Astrocyte of the cerebellum (primary cell): ENCODE data around the gene DUSP8.
"Not testable (repeated sequence)": the region's sequence is repeated elsewhere in the genome, so short reads cannot be mapped to it uniquely, and the experiment has no call there.

Experiments
- DNase-seq: peaks from one replicate; pipeline ENCODE4 v3.0.0-alpha.2; 2011; ENCODE audit warnings: low read depth
- H3K4me3 ChIP-seq: 2 replicates; pipeline ENCODE4 v1.5.1; 2011; ENCODE audit warnings: mild to moderate bottlenecking, low read depth, low read length, moderate library complexity
- in situ Hi-C: cut with HindIII; loops from 2 replicates; pipeline ENCODE4 v1.10.0; 2017; ENCODE audit warnings: low sequenced_read_pairs
- TF ChIP-seq, protein P1 (sequence below): IDR thresholded peaks from 2 replicates; pipeline ENCODE4 v1.5.1; 2012; ENCODE audit warnings: low read length, low read depth, moderate library complexity, mild to moderate bottlenecking; ENCODE audit errors: missing control alignments

The DUSP8 gene

GRCh38 chr11:1513326-1514296 is 58.5 kb downstream of the DUSP8 start:
- in situ Hi-C loops, result no loop called here
- DNase-seq, result no peak
- no peak overlapping the region for H3K4me3 ChIP-seq
- TF ChIP-seq, protein P1, sequence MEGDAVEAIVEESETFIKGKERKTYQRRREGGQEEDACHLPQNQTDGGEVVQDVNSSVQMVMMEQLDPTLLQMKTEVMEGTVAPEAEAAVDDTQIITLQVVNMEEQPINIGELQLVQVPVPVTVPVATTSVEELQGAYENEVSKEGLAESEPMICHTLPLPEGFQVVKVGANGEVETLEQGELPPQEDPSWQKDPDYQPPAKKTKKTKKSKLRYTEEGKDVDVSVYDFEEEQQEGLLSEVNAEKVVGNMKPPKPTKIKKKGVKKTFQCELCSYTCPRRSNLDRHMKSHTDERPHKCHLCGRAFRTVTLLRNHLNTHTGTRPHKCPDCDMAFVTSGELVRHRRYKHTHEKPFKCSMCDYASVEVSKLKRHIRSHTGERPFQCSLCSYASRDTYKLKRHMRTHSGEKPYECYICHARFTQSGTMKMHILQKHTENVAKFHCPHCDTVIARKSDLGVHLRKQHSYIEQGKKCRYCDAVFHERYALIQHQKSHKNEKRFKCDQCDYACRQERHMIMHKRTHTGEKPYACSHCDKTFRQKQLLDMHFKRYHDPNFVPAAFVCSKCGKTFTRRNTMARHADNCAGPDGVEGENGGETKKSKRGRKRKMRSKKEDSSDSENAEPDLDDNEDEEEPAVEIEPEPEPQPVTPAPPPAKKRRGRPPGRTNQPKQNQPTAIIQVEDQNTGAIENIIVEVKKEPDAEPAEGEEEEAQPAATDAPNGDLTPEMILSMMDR, result no peak

- H3K4me3 ChIP-seq, in situ Hi-C loops, DNase-seq: not testable (repeated sequence)
Observed at GRCh38 chr11:1512531-1513258, 59.4 kb downstream of the DUSP8 start.

GRCh38 chr11:1511937-1512496 is 60.1 kb downstream of the DUSP8 start:
- in situ Hi-C loops, result no loop called here
- DNase-seq, result no peak
- H3K4me3 ChIP-seq, result no peak overlapping the region
- TF ChIP-seq, protein P1, result no peak

- H3K4me3 ChIP-seq, result no peak overlapping the region
- in situ Hi-C loops, result no loop called here
- TF ChIP-seq, protein P1, result no peak
- no peak for DNase-seq
Observed at GRCh38 chr11:1510928-1511327, 61.1 kb downstream of the DUSP8 start.

DNA sequence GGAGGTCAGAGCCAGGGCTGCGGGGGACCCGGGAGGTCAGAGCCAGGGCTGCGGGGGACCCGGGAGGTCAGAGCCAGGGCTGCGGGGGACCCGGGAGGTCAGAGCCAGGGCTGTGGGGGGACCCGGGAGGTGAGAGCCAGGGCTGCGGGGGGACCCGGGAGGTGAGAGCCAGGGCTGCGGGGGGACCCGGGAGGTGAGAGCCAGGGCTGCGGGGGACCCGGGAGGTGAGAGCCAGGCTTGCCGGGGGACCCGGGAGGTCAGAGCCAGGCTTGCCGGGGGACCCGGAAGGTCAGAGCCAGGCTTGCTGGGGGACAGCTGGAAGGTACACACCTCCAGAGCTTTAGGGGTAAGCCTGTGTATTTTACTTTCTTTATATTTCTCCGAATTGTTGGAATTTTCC is 61.7 kb downstream of the DUSP8 start:
- in situ Hi-C loops, DNase-seq, H3K4me3 ChIP-seq: not testable (repeated sequence)

GRCh38 chr11:1509626-1510255 is 62.3 kb downstream of the DUSP8 start:
- no peak for DNase-seq
- TF ChIP-seq, protein P1, result no peak
- no peak overlapping the region for H3K4me3 ChIP-seq
- in situ Hi-C loops, result no loop called here

DNA sequence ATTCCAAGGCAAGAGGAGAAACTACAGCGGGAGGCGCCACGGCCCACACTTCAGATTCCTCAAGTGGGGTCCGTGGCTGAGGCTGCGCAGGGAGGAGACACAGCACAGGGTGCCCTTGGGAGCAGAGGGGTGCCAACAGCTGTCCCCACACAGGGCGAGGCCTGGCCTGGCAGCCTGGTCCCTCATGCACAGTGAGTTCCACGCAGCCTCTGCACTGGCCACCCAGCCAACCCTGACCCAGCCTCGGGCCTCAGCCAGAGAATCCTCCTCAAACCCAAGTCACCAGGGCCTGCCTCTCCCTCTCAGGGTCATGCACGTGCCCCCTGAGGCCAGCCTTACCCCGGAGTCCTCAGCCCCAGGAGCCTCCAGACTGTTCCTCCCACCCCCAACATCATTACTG is 63.1 kb downstream of the DUSP8 start:
- H3K4me3 ChIP-seq, result no peak overlapping the region
- in situ Hi-C loops, result no loop called here
- DNase-seq, result no peak
- TF ChIP-seq, protein P1, result no peak
